HG02884 (cell line): Measurements from ENCODE around the gene BNC2.

Experiments
- ATAC-seq: cut with Tn5 transposase; IDR thresholded peaks from one replicate; pipeline ENCODE4 v1.9.1; 2021; ENCODE audit warnings: mild to moderate bottlenecking, moderate library complexity; ENCODE audit not compliant: unreplicated experiment

Gene BNC2

GRCh38 chr9:16680975-16681651 is 189.4 kb downstream of the BNC2 start:
- no peak for ATAC-seq

- ATAC-seq = no peak
These were observed 189.9 kb downstream of the BNC2 start for GRCh38 chr9:16680541-16680940.

- no peak for ATAC-seq
These were observed 191.1 kb downstream of the BNC2 start for GRCh38 chr9:16679327-16679821.

GRCh38 chr9:16676519-16676918 is 194.0 kb downstream of the BNC2 start:
- no peak for ATAC-seq

- no peak for ATAC-seq
These were observed 195.3 kb downstream of the BNC2 start for GRCh38 chr9:16675131-16675530.

- ATAC-seq = no peak
These were observed 197.3 kb downstream of the BNC2 start for GRCh38 chr9:16673171-16673570.

GRCh38 chr9:16672501-16672900 is 198.0 kb downstream of the BNC2 start:
- no peak for ATAC-seq

GRCh38 chr9:16671591-16672137 is 198.8 kb downstream of the BNC2 start:
- ATAC-seq = no peak

- no peak for ATAC-seq
These were observed 199.7 kb downstream of the BNC2 start for GRCh38 chr9:16670791-16671190.

GRCh38 chr9:16668734-16669295 is 201.7 kb downstream of the BNC2 start:
- ATAC-seq = no peak

- ATAC-seq = no peak
These were observed 206.3 kb downstream of the BNC2 start for GRCh38 chr9:16664211-16664610.

GRCh38 chr9:16661816-16662215 is 208.7 kb downstream of the BNC2 start:
- no peak for ATAC-seq

GRCh38 chr9:16659096-16659495 is 211.4 kb downstream of the BNC2 start:
- ATAC-seq = no peak

- no peak for ATAC-seq
These were observed 213.9 kb downstream of the BNC2 start for GRCh38 chr9:16656432-16657169.

GRCh38 chr9:16654596-16655126 is 215.8 kb downstream of the BNC2 start:
- ATAC-seq = no peak

GRCh38 chr9:16653491-16654399 is 216.7 kb downstream of the BNC2 start:
- ATAC-seq = no peak

- no peak for ATAC-seq
These were observed 217.9 kb downstream of the BNC2 start for GRCh38 chr9:16652582-16652981.

- ATAC-seq = no peak
These were observed 219.0 kb downstream of the BNC2 start for GRCh38 chr9:16651446-16651964.

- ATAC-seq = no peak
These were observed 224.5 kb downstream of the BNC2 start for GRCh38 chr9:16645970-16646369.

- no peak for ATAC-seq
These were observed 227.9 kb downstream of the BNC2 start for GRCh38 chr9:16642421-16643109.
